Activated effector memory CD4-positive, alpha-beta T cell treated with anti-CD3 and anti-CD28 coated beads, Interleukin-2, amount 50 U/mL, for 16 hours (primary cell): ENCODE results near the gene LCLAT1.

ENCODE experiments used
- DNase-seq: peaks from one replicate; pipeline ENCODE4 v3.0.0-alpha.2; 2020

Gene LCLAT1

GRCh38 chr2:30649828-30650227, 202.8 kb downstream of the LCLAT1 start:
- DNase-seq: no peak

GRCh38 chr2:30652271-30652915, 205.3 kb downstream of the LCLAT1 start:
- no peak for DNase-seq

GRCh38 chr2:30653847-30654246, 206.8 kb downstream of the LCLAT1 start:
- no peak for DNase-seq

- no peak for DNase-seq
Measured at GRCh38 chr2:30654404-30654803, 207.4 kb downstream of the LCLAT1 start.

- no peak for DNase-seq
Measured at GRCh38 chr2:30655211-30655610, 208.2 kb downstream of the LCLAT1 start.

- DNase-seq: no peak
Measured at GRCh38 chr2:30655660-30656059, 208.6 kb downstream of the LCLAT1 start.

- no peak for DNase-seq
Measured at GRCh38 chr2:30656079-30656478, 209.0 kb downstream of the LCLAT1 start.

- DNase-seq: no peak
Measured at GRCh38 chr2:30661173-30662107, 214.4 kb downstream of the LCLAT1 start.

GRCh38 chr2:30662268-30663131, 215.5 kb downstream of the LCLAT1 start:
- no peak for DNase-seq

GRCh38 chr2:30663321-30663720, 216.3 kb downstream of the LCLAT1 start:
- no peak for DNase-seq

GRCh38 chr2:30663806-30664205, 216.8 kb downstream of the LCLAT1 start:
- no peak for DNase-seq

- no peak for DNase-seq
Measured at GRCh38 chr2:30664761-30665358, 217.8 kb downstream of the LCLAT1 start.

GRCh38 chr2:30665761-30666265, 218.8 kb downstream of the LCLAT1 start:
- no peak for DNase-seq

GRCh38 chr2:30666266-30666874, 219.3 kb downstream of the LCLAT1 start:
- no peak for DNase-seq

- DNase-seq: no peak
Measured at GRCh38 chr2:30670453-30670852, 223.4 kb downstream of the LCLAT1 start.

GRCh38 chr2:30673127-30673526, 226.1 kb downstream of the LCLAT1 start:
- DNase-seq: no peak

- DNase-seq: no peak
Measured at GRCh38 chr2:30675758-30676157, 228.7 kb downstream of the LCLAT1 start.

- DNase-seq: no peak
Measured at GRCh38 chr2:30677231-30677630, 230.2 kb downstream of the LCLAT1 start.

- DNase-seq: no peak
Measured at GRCh38 chr2:30677861-30678385, 230.9 kb downstream of the LCLAT1 start.

- DNase-seq: no peak
Measured at GRCh38 chr2:30678410-30679137, 231.5 kb downstream of the LCLAT1 start.

- no peak for DNase-seq
Measured at GRCh38 chr2:30679426-30680088, 232.5 kb downstream of the LCLAT1 start.
